ENCODE measurements around the gene ERICH2. TPM values are rescaled to one million over a fixed set of nuclear protein-coding genes. Genes with fewer than 3 reads are reported as not detected.

Gene ERICH2
- total and polyA plus RNA-seq, 2 donors (not counting 3 experiments of a cell fraction or from before 2014, with no cell fraction given) = not detected

GRCh38 chr2:170722301-170722700 lies 47.9 kb upstream of the ERICH2 start:
- no TSS peak for BruUV-seq (replicated peaks)
- Histone ChIP-seq H3K4me3 (replicated peaks in 1 of 3; ENCODE audit: insufficient read depth in 1 of 3, low read depth in 1 of 3, low read length in 3 of 3) (no peak overlapping the region), H3K36me3 (ENCODE audit: control insufficient read depth in 2 of 2, extremely low read depth in 1 of 2, insufficient read depth in 2 of 2, low read length in 2 of 2) (no peaks in the 10 kb centered on the region), H3K27ac (ENCODE audit: insufficient read depth, low read depth, low read length) (no peak overlapping the region), H3K27me3 (ENCODE audit: control insufficient read depth in 2 of 2, insufficient read depth in 2 of 2, low read length in 2 of 2) (peaks cover 16 to 50% of the 10 kb centered on the region in 2 experiments), H3K4me1 (ENCODE audit: control insufficient read depth, extremely low read depth, insufficient read depth, low read length) (no peaks in the 10 kb centered on the region), H4K20me1 (replicated peaks; ENCODE audit: control insufficient read depth, extremely low read depth, insufficient read depth, low read length) (no peaks in the 10 kb centered on the region), H2AFZ (ENCODE audit: low read depth, low read length) (no peak overlapping the region), H3K9me1 (replicated peaks; ENCODE audit: control insufficient read depth, extremely low read depth, insufficient read depth, low read length) (no peaks in the 10 kb centered on the region), H3K9ac (replicated peaks; ENCODE audit: extremely low read depth, insufficient read depth, low read length) (no peak overlapping the region), H3K9me3 (replicated peaks; ENCODE audit: control insufficient read depth, insufficient read depth, low read length) (no peaks in the 10 kb centered on the region), H3K4me2 (ENCODE audit: insufficient read depth, low read length) (no peak overlapping the region), H3K79me2 (ENCODE audit: control insufficient read depth, insufficient read depth, low read length) (no peaks in the 10 kb centered on the region)
- dilution Hi-C loops (cut with MboI; ENCODE audit: extremely low pct_ligation_motif_present, low sequenced_read_pairs) (no loop called here), intact Hi-C loops (cut with micrococcal nuclease) (no loop called here)
- no peak for TF ChIP-seq FOS (IDR thresholded peaks at IDR 0.05; ENCODE audit: borderline replicate concordance, insufficient read depth, low read length)
- TF ChIP-seq POLR2A (IDR thresholded peaks at IDR 0.05; ENCODE audit: low read depth, low read length) = no peak
- POLR2A ChIA-PET = no interaction called here
- FAIRE-seq (no peak), DNase-seq (ENCODE audit: low read depth, low spot score) (no peak)
- CTCF ChIA-PET = no interaction called here

GRCh38 chr2:170723446-170723958 lies 46.7 kb upstream of the ERICH2 start:
- intact Hi-C loops (cut with micrococcal nuclease) = no loop called here
- Histone ChIP-seq H3K27ac (ENCODE audit: insufficient read depth, low read depth, low read length) (no peak overlapping the region), H3K4me1 (ENCODE audit: control insufficient read depth, extremely low read depth, insufficient read depth, low read length) (no peaks in the 10 kb centered on the region), H3K9me1 (replicated peaks; ENCODE audit: control insufficient read depth, extremely low read depth, insufficient read depth, low read length) (no peaks in the 10 kb centered on the region), H3K4me3 (replicated peaks in 1 of 3; ENCODE audit: insufficient read depth in 1 of 3, low read depth in 1 of 3, low read length in 3 of 3) (no peak overlapping the region), H4K20me1 (replicated peaks; ENCODE audit: control insufficient read depth, extremely low read depth, insufficient read depth, low read length) (no peaks in the 10 kb centered on the region), H2AFZ (ENCODE audit: low read depth, low read length) (no peak overlapping the region), H3K36me3 (ENCODE audit: control insufficient read depth in 2 of 2, extremely low read depth in 1 of 2, insufficient read depth in 2 of 2, low read length in 2 of 2) (no peaks in the 10 kb centered on the region), H3K79me2 (ENCODE audit: control insufficient read depth, insufficient read depth, low read length) (no peaks in the 10 kb centered on the region), H3K9me3 (replicated peaks; ENCODE audit: control insufficient read depth, insufficient read depth, low read length) (no peaks in the 10 kb centered on the region), H3K4me2 (ENCODE audit: insufficient read depth, low read length) (no peak overlapping the region), H3K9ac (replicated peaks; ENCODE audit: extremely low read depth, insufficient read depth, low read length) (no peak overlapping the region), H3K27me3 (ENCODE audit: control insufficient read depth in 2 of 2, insufficient read depth in 2 of 2, low read length in 2 of 2) (peaks cover 5 to 38% of the 10 kb centered on the region in 2 experiments)
- TF ChIP-seq CTCF (IDR thresholded peaks at IDR 0.05; ENCODE audit: extremely low read depth in 1 of 2, insufficient read depth in 1 of 2, low read depth in 1 of 2, low read length in 2 of 2) (no peak), GATA2 (IDR thresholded peaks at IDR 0.05; ENCODE audit: insufficient read depth, insufficient read length, low read depth, low read length) (no peak), POLR2AphosphoS5 (IDR thresholded peaks at IDR 0.05; ENCODE audit: insufficient read depth, low read depth, low read length) (no peak), JUN (IDR thresholded peaks at IDR 0.05; ENCODE audit: borderline replicate concordance, insufficient read depth, insufficient read length, low read depth) (no peak), POLR2A (IDR thresholded peaks at IDR 0.05; ENCODE audit: low read depth, low read length) (no peak), EZH2 (IDR thresholded peaks at IDR 0.05; ENCODE audit: borderline replicate concordance, low read depth, low read length, severe bottlenecking) (no peak), FOS (IDR thresholded peaks at IDR 0.05; ENCODE audit: borderline replicate concordance, insufficient read depth, low read length) (no peak), MYC (IDR thresholded peaks at IDR 0.05; ENCODE audit: low read depth, low read length) (no peak)
- TF ChIP-seq, protein P1, sequence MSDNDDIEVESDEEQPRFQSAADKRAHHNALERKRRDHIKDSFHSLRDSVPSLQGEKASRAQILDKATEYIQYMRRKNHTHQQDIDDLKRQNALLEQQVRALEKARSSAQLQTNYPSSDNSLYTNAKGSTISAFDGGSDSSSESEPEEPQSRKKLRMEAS (IDR thresholded peaks at IDR 0.05; ENCODE audit: insufficient read depth, insufficient read length) = no peak
- DNase-seq (ENCODE audit: low read depth, low spot score) (no peak), FAIRE-seq (no peak)
- ChIA-PET CTCF (interaction anchor here (1.0 kb wide), 1 partner anchor 22 kb away, joined by 3 read pairs; no protein-coding TSS in a partner anchor), POLR2A (no interaction called here)
- no TSS peak for BruUV-seq (replicated peaks)
- dilution Hi-C loops (cut with MboI; ENCODE audit: extremely low pct_ligation_motif_present, low sequenced_read_pairs) = no loop called here
